ENCODE measurements around the gene PBX4. TPM values are rescaled to one million over a fixed set of nuclear protein-coding genes. Genes with fewer than 3 reads are reported as not detected.

PBX4 gene
- total and polyA plus RNA-seq, 4 donors: 4.3 to 13.6 (median 8.4) TPM

Other genes starting within 250 kb of the PBX4 start
- 10 to 100 TPM; 14.2 to 26.3 TPM for gene GATAD2A, start 213.0 kb downstream of the PBX4 start, total RNA-seq
- gene GATAD2A, start 213.0 kb downstream of the PBX4 start, polyA plus RNA-seq (ENCODE audit: insufficient read length in 2 of 2): 10 to 100 TPM; 43.7 to 44.1 TPM
- 1 to 10 TPM in 1 of 2 donors, under 1 TPM in 1; 0.61 to 1.4 TPM for gene TSSK6, start 103.1 kb downstream of the PBX4 start, total RNA-seq
- gene TSSK6, start 103.1 kb downstream of the PBX4 start, polyA plus RNA-seq (ENCODE audit: insufficient read length in 2 of 2): 1 to 10 TPM; 2.0 to 2.2 TPM
- gene NDUFA13, start 102.5 kb downstream of the PBX4 start, total RNA-seq: 100 to 1,000 TPM; 103 to 393 TPM
- 100 to 1,000 TPM; 334 to 355 TPM for gene NDUFA13, start 102.5 kb downstream of the PBX4 start, polyA plus RNA-seq (ENCODE audit: insufficient read length in 2 of 2)
- gene YJEFN3, start 89.8 kb downstream of the PBX4 start, total RNA-seq: 1 to 10 TPM; 4.4 to 9.2 TPM
- 10 to 100 TPM; 20.9 to 30.6 TPM for gene YJEFN3, start 89.8 kb downstream of the PBX4 start, polyA plus RNA-seq (ENCODE audit: insufficient read length in 2 of 2)
- gene CILP2, start 80.4 kb downstream of the PBX4 start, total RNA-seq: under 1 TPM; 0.33 to 0.59 TPM
- gene CILP2, start 80.4 kb downstream of the PBX4 start, polyA plus RNA-seq (ENCODE audit: insufficient read length in 2 of 2): 1 to 10 TPM in 1 of 2 donors, under 1 TPM in 1; 0.98 to 1.0 TPM
- 10 to 100 TPM in 1 of 2 donors, 1 to 10 TPM in 1; 5.3 to 19.8 TPM for gene LPAR2, start 9.5 kb upstream of the PBX4 start, total RNA-seq
- gene LPAR2, start 9.5 kb upstream of the PBX4 start, polyA plus RNA-seq (ENCODE audit: insufficient read length in 2 of 2): 10 to 100 TPM; 67.1 to 80.0 TPM
- 10 to 100 TPM in 1 of 2 donors, 1 to 10 TPM in 1; 5.2 to 10.8 TPM for gene GMIP, start 25.0 kb upstream of the PBX4 start, total RNA-seq
- gene GMIP, start 25.0 kb upstream of the PBX4 start, polyA plus RNA-seq (ENCODE audit: insufficient read length in 2 of 2): 10 to 100 TPM; 16.3 to 20.8 TPM
- 10 to 100 TPM; 21.3 to 34.3 TPM for gene ATP13A1, start 45.0 kb upstream of the PBX4 start, total RNA-seq
- 10 to 100 TPM; 67.3 to 82.2 TPM for gene ATP13A1, start 45.0 kb upstream of the PBX4 start, polyA plus RNA-seq (ENCODE audit: insufficient read length in 2 of 2)
- 10 to 100 TPM in 1 of 2 donors, 1 to 10 TPM in 1; 9.7 to 10.5 TPM for gene ZNF101, start 50.2 kb upstream of the PBX4 start, total RNA-seq
- 10 to 100 TPM; 12.7 to 19.1 TPM for gene ZNF101, start 50.2 kb upstream of the PBX4 start, polyA plus RNA-seq (ENCODE audit: insufficient read length in 2 of 2)
- 10 to 100 TPM; 18.0 to 24.2 TPM for gene ZNF14, start 114.4 kb upstream of the PBX4 start, total RNA-seq
- 10 to 100 TPM in 1 of 2 donors, 1 to 10 TPM in 1; 9.9 to 11.8 TPM for gene ZNF14, start 114.4 kb upstream of the PBX4 start, polyA plus RNA-seq (ENCODE audit: insufficient read length in 2 of 2)
- gene ZNF506, start 203.1 kb upstream of the PBX4 start, total RNA-seq: 10 to 100 TPM; 32.9 to 46.0 TPM
- gene ZNF506, start 203.1 kb upstream of the PBX4 start, polyA plus RNA-seq (ENCODE audit: insufficient read length in 2 of 2): 10 to 100 TPM; 26.9 to 27.3 TPM
- gene ZNF253, start 247.2 kb upstream of the PBX4 start, total RNA-seq: 10 to 100 TPM; 20.8 to 27.2 TPM
- gene ZNF253, start 247.2 kb upstream of the PBX4 start, polyA plus RNA-seq (ENCODE audit: insufficient read length in 2 of 2): 10 to 100 TPM; 22.3 to 22.8 TPM